GM12865 (cell line): ENCODE results near the gene PEX11G.

Source experiments
- DNase-seq: peaks from one replicate; pipeline ENCODE4 v3.0.0; 2010; ENCODE audit warnings: low read depth
- H3K4me3 ChIP-seq: 2 replicates; pipeline ENCODE4 v1.5.1; 2011; ENCODE audit warnings: mild to moderate bottlenecking, low read depth, low read length, control low read depth
- TF ChIP-seq, protein P1 (sequence below): IDR thresholded peaks from 2 replicates; pipeline ENCODE4 v1.5.1; 2011; ENCODE audit warnings: low read length, control low read depth, low read depth, inconsistent platforms; ENCODE audit not compliant: insufficient read depth; ENCODE audit errors: missing control alignments

The PEX11G gene

GRCh38 chr19:7488736-7489353, at the start of gene PEX11G:
Gene PEX11G (minus strand): TSS chr19:7489035. CDS start chr19:7489010, 25 bp downstream.
- peak; percentile 90 for DNase-seq
- peak within 1 kb of the TSS; percentile 66 for H3K4me3 ChIP-seq

DNA sequence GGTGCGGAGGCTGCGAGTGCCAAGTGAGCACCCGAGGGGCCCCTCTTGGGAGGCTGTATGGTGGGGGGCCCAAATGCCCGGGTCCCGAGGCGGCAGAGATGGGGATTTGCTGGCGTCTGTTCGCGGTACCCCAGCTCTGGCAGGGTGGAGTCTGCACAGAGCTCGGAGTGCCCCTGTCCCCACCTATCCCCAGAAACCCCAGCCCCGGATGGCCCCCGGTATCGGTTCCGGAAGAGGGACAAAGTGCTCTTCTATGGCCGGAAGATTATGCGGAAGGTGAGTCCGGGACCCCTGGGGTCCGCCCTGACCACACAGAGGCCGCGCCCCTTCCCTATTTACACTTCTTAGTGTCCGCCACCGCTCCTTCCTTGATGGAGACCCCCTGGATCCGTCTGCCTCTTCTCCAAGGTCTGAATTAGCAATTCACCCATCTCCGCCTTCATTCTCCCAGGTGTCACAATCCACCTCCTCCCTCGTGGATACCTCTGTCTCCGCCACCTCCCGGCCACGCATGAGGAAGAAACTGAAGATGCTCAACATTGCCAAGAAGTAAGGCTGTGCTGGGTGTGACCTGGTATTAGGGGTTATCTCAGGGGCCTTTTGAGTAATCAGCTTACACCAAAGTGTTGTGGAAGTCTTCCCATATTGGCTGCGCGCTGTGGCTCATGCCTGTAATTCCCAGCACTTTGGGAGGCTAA, 47.3 kb upstream of the PEX11G start:
- H3K4me3 ChIP-seq, result peak overlapping the region; percentile 92
- DNase-seq, result no peak
- TF ChIP-seq, protein P1, sequence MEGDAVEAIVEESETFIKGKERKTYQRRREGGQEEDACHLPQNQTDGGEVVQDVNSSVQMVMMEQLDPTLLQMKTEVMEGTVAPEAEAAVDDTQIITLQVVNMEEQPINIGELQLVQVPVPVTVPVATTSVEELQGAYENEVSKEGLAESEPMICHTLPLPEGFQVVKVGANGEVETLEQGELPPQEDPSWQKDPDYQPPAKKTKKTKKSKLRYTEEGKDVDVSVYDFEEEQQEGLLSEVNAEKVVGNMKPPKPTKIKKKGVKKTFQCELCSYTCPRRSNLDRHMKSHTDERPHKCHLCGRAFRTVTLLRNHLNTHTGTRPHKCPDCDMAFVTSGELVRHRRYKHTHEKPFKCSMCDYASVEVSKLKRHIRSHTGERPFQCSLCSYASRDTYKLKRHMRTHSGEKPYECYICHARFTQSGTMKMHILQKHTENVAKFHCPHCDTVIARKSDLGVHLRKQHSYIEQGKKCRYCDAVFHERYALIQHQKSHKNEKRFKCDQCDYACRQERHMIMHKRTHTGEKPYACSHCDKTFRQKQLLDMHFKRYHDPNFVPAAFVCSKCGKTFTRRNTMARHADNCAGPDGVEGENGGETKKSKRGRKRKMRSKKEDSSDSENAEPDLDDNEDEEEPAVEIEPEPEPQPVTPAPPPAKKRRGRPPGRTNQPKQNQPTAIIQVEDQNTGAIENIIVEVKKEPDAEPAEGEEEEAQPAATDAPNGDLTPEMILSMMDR, result no peak

More at GRCh38 chr19:7488736-7489353, at the start of gene PEX11G:
- TF ChIP-seq, protein P1, result no peak

GRCh38 chr19:7535047-7535997, 46.5 kb upstream of the PEX11G start, which contains the start of gene PNPLA6:
Gene PNPLA6 (plus strand): TSS chr19:7535717. CDS start chr19:7535789, 72 bp downstream.
- H3K4me3 ChIP-seq, result peak within 1 kb of the TSS; percentile 92

DNA sequence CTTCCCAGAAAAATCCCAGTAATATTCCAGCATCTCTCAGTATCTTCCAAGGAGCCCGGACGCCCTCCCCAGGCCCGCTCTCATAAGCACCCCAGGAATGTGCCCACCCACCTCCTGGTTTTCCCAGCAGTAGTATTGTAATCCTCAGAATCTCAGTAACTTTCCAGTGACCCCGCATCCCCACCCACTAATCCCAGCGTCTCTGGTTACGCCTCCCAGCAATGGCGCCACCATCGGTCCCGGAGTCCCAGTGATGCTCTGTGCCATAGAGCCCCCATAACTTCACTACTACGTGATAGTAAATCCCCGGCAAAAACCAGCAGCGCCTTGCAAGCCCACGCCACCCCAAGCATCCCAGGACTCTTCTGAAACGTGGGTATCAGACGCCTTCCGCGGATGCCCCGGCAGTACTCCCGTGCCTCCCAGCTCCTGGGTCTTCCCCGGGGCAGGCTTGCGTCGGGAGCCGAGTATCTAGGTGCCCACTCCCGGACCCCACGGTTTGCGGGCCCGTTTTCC, 45.8 kb upstream of the PEX11G start:
- DNase-seq, result peak; percentile 44
- peak overlapping the region; percentile 92 for H3K4me3 ChIP-seq
- TF ChIP-seq, protein P1, result no peak

More at GRCh38 chr19:7535047-7535997, 46.5 kb upstream of the PEX11G start, which contains the start of gene PNPLA6:
- DNase-seq, result peak; percentile 95
- TF ChIP-seq, protein P1, result no peak

DNA sequence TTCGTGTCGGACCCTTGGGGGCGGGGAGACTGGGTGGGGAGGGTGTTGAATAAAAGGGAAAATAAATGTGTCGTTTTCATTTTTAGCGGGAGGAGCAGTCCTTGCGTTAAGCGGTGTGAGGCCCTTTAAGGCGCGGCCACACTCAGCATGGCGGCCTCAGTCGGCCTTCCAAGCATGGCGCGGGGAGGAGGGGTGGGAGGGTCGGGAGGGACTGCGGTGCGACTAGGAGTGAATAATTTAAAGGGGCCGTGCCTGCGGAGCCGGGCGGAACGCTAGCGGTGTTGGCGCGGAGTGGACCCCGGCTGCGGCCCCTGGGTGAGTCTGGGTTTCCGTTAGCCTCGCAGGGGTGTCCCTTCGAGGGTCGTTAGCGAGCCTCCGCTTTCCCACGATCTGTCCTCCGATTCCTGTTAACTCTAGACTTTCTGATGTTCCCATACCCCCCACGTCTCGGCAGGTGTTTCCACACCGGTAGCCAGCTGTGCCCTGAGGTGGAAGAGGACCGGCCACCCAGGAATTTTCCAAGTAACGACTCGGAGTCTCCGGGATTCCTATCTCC, 45.2 kb upstream of the PEX11G start:
- TF ChIP-seq, protein P1, result no peak
- peak; percentile 93 for DNase-seq
- H3K4me3 ChIP-seq, result peak overlapping the region; percentile 92

DNA sequence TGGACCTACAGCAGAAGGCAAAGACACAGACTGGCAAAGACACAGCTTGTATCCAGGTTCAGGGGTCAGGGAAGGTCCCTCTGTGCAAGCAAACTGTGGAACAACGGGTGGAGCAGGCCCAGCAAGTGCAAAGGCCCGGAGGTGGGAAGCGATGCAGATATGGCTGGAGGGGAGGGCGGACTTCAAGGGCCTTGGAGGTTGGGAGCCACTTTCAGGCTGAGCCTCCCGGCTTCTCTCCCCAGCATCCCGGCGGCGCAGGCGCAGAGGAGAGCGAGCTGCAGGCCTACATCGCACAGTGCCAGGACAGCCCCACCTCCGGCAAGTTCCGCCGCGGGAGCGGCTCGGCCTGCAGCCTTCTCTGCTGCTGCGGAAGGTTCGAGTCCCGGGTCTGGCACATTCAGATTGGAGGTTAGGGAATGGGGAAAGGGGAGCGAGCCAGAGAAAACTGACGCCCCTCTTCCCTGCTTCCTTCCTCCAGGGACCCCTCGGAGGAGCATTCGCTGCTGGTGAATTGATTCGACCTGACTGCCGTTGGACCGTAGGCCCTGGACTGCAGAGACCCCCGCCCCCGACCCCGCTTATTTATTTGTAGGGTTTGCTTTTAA, 44.5 kb upstream of the PEX11G start:
- H3K4me3 ChIP-seq, result peak overlapping the region; percentile 92
- TF ChIP-seq, protein P1, result no peak
- no peak for DNase-seq
